OCI-LY3 (cell line): ENCODE measurements around the gene SPATC1L.

ENCODE experiments used
- CTCF ChIP-seq: fragments of 200-600, 300-600 bp; sonication (generic); IDR thresholded peaks from 2 replicates; pipeline ENCODE4 v1.5.1; 2014; ENCODE audit warnings: antibody characterized with exemption, low read length, low read depth
- EZH2phosphoT487 ChIP-seq: fragments of 200-600 bp; shearing (Covaris generic); IDR thresholded peaks from 2 replicates; pipeline ENCODE4 v1.6.1; 2018; ENCODE audit warnings: antibody characterized with exemption, mixed run types, low read depth

GRCh38 chr21:46145159-46145839 is 39.0 kb downstream of the SPATC1L start:
- TF ChIP-seq CTCF = no peak
- TF ChIP-seq EZH2phosphoT487 = no peak
